ENCODE results near the gene DCLK2.

Gene DCLK2

DNA sequence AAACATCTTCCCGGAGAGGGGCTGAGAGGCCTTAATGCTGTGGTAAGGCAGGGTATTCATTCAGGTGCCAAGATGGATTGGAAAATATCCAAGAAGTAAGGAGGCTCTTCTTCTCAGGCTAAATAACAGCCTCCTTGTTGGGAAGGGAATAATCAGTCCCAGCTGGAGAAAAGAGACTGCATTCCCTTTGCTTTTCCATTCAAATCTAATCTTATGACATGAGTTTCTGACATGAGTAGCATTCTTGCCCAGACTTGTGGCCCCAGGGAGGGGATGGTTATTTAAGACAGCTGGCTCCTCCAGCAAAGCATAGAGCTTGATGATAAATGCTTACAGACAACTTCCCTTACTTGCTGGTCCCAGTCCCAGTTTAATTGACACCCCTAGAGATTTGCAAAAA, 98.3 kb downstream of the DCLK2 start:
- Histone ChIP-seq H3K4me3 (ENCODE audit: low read depth, low read length) (no peak overlapping the region), H3K9me3 (ENCODE audit: control insufficient read depth, insufficient read depth, low read depth, low read length) (no peaks in the 10 kb centered on the region), H3K27ac (ENCODE audit: extremely low read depth, low read depth, low read length) (no peak overlapping the region), H3K36me3 (ENCODE audit: control insufficient read depth in 2 of 2, insufficient read depth in 1 of 2, low read length in 2 of 2) (no peaks in the 10 kb centered on the region), H3K4me1 (ENCODE audit: control insufficient read depth, insufficient read depth, low read length) (no peaks in the 10 kb centered on the region)
- POLR2A ChIA-PET: no interaction called here
- CTCF ChIA-PET: interaction anchor here (0.7 kb wide), 1 partner anchor 125 kb away, joined by 3 read pairs; no protein-coding TSS in a partner anchor
- TF ChIP-seq ZSCAN30 (tag by site-specific recombination; IDR thresholded peaks at IDR 0.05) (no peak), ZNF76 (tag by site-specific recombination; IDR thresholded peaks at IDR 0.05; ENCODE audit: borderline replicate concordance, low read depth) (no peak), ZFHX2 (tag by site-specific recombination; conservative IDR thresholded peaks at IDR 0.05) (no peak), GLI2 (tag by site-specific recombination; IDR thresholded peaks at IDR 0.05; ENCODE audit: borderline replicate concordance, low read depth) (no peak), ZNF610 (tag by site-specific recombination; IDR thresholded peaks at IDR 0.05; ENCODE audit: borderline replicate concordance) (no peak), ZNF362 (tag by site-specific recombination; IDR thresholded peaks at IDR 0.05) (no peak), ZNF48 (tag by site-specific recombination; IDR thresholded peaks at IDR 0.05) (no peak), ZNF701 (tag by site-specific recombination; IDR thresholded peaks at IDR 0.05) (no peak), ZNF335 (tag by site-specific recombination; conservative IDR thresholded peaks at IDR 0.05) (no peak), ZNF747 (tag by site-specific recombination; IDR thresholded peaks at IDR 0.05) (no peak), ZNF549 (tag by site-specific recombination; IDR thresholded peaks at IDR 0.05) (no peak), HOXC10 (CRISPR knock-in tag; IDR thresholded peaks at IDR 0.05) (no peak), ZNF138 (tag by site-specific recombination; IDR thresholded peaks at IDR 0.05; ENCODE audit: borderline replicate concordance) (no peak), ZNF585B (tag by site-specific recombination; IDR thresholded peaks at IDR 0.05) (no peak), ZNF658 (tag by site-specific recombination; IDR thresholded peaks at IDR 0.05) (no peak)
- TF ChIP-seq, protein P1, sequence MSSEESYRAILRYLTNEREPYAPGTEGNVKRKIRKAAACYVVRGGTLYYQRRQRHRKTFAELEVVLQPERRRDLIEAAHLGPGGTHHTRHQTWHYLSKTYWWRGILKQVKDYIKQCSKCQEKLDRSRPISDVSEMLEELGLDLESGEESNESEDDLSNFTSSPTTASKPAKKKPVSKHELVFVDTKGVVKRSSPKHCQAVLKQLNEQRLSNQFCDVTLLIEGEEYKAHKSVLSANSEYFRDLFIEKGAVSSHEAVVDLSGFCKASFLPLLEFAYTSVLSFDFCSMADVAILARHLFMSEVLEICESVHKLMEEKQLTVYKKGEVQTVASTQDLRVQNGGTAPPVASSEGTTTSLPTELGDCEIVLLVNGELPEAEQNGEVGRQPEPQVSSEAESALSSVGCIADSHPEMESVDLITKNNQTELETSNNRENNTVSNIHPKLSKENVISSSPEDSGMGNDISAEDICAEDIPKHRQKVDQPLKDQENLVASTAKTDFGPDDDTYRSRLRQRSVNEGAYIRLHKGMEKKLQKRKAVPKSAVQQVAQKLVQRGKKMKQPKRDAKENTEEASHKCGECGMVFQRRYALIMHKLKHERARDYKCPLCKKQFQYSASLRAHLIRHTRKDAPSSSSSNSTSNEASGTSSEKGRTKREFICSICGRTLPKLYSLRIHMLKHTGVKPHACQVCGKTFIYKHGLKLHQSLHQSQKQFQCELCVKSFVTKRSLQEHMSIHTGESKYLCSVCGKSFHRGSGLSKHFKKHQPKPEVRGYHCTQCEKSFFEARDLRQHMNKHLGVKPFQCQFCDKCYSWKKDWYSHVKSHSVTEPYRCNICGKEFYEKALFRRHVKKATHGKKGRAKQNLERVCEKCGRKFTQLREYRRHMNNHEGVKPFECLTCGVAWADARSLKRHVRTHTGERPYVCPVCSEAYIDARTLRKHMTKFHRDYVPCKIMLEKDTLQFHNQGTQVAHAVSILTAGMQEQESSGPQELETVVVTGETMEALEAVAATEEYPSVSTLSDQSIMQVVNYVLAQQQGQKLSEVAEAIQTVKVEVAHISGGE (tag by site-specific recombination; conservative IDR thresholded peaks at IDR 0.05; ENCODE audit: low read depth): no peak
- TF ChIP-seq, protein P2, sequence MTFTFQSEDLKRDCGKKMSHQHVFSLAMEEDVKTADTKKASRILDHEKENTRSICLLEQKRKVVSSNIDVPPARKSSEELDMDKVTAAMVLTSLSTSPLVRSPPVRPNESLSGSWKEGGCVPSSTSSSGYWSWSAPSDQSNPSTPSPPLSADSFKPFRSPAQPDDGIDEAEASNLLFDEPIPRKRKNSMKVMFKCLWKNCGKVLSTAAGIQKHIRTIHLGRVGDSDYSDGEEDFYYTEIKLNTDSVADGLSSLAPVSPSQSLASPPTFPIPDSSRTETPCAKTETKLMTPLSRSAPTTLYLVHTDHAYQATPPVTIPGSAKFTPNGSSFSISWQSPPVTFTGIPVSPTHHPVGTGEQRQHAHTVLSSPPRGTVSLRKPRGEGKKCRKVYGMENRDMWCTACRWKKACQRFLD (tag by site-specific recombination; IDR thresholded peaks at IDR 0.05): no peak
- TF ChIP-seq, protein P3, sequence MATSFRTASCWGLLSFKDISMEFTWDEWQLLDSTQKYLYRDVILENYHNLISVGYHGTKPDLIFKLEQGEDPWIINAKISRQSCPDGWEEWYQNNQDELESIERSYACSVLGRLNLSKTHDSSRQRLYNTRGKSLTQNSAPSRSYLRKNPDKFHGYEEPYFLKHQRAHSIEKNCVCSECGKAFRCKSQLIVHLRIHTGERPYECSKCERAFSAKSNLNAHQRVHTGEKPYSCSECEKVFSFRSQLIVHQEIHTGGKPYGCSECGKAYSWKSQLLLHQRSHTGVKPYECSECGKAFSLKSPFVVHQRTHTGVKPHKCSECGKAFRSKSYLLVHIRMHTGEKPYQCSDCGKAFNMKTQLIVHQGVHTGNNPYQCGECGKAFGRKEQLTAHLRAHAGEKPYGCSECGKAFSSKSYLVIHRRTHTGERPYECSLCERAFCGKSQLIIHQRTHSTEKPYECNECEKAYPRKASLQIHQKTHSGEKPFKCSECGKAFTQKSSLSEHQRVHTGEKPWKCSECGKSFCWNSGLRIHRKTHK (tag by site-specific recombination; IDR thresholded peaks at IDR 0.05): no peak
- TF ChIP-seq, protein P4, sequence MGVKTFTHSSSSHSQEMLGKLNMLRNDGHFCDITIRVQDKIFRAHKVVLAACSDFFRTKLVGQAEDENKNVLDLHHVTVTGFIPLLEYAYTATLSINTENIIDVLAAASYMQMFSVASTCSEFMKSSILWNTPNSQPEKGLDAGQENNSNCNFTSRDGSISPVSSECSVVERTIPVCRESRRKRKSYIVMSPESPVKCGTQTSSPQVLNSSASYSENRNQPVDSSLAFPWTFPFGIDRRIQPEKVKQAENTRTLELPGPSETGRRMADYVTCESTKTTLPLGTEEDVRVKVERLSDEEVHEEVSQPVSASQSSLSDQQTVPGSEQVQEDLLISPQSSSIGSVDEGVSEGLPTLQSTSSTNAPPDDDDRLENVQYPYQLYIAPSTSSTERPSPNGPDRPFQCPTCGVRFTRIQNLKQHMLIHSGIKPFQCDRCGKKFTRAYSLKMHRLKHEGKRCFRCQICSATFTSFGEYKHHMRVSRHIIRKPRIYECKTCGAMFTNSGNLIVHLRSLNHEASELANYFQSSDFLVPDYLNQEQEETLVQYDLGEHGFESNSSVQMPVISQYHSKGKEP (tag by site-specific recombination; IDR thresholded peaks at IDR 0.05): no peak
